Measurements from ENCODE around the gene ZNF654.

DNA sequence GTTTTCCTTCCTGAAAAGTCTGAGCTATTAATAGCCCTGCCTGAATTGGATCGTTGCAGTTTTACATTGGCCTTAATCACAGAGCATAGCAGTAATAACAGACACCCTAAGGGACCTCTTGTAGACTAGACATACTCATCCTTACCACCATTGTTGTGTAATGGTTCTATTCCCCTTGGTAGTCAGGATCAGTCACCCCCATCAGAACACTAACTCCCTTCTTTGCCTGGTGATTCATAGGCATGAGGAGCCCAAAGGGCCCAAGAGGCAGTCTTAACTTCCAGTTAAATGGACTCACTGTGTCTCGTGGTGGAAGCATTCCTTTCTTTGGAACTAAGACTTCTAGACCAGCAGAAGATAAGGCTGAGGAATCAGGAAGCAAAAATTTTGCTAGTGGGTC lies 20.5 kb upstream of the ZNF654 start:
- TF ChIP-seq, protein P1, sequence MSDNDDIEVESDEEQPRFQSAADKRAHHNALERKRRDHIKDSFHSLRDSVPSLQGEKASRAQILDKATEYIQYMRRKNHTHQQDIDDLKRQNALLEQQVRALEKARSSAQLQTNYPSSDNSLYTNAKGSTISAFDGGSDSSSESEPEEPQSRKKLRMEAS (IDR thresholded peaks at IDR 0.05; ENCODE audit: insufficient read depth, insufficient read length), result no peak
- TF ChIP-seq POLR2A (IDR thresholded peaks at IDR 0.05; ENCODE audit: low read depth, low read length) (no peak), POLR2AphosphoS5 (IDR thresholded peaks at IDR 0.05; ENCODE audit: insufficient read depth, low read depth, low read length) (no peak), EZH2 (IDR thresholded peaks at IDR 0.05; ENCODE audit: borderline replicate concordance, low read depth, low read length, severe bottlenecking) (no peak), JUN (IDR thresholded peaks at IDR 0.05; ENCODE audit: borderline replicate concordance, insufficient read depth, insufficient read length, low read depth) (no peak), MYC (IDR thresholded peaks at IDR 0.05; ENCODE audit: low read depth, low read length) (no peak)
- TF ChIP-seq, protein P2, sequence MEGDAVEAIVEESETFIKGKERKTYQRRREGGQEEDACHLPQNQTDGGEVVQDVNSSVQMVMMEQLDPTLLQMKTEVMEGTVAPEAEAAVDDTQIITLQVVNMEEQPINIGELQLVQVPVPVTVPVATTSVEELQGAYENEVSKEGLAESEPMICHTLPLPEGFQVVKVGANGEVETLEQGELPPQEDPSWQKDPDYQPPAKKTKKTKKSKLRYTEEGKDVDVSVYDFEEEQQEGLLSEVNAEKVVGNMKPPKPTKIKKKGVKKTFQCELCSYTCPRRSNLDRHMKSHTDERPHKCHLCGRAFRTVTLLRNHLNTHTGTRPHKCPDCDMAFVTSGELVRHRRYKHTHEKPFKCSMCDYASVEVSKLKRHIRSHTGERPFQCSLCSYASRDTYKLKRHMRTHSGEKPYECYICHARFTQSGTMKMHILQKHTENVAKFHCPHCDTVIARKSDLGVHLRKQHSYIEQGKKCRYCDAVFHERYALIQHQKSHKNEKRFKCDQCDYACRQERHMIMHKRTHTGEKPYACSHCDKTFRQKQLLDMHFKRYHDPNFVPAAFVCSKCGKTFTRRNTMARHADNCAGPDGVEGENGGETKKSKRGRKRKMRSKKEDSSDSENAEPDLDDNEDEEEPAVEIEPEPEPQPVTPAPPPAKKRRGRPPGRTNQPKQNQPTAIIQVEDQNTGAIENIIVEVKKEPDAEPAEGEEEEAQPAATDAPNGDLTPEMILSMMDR (IDR thresholded peaks at IDR 0.05; ENCODE audit: extremely low read depth in 1 of 2, insufficient read depth in 1 of 2, low read depth in 1 of 2, low read length in 2 of 2), result no peak

All from endothelial cell of umbilical vein (primary cell).